Measurements from ENCODE around the gene ANGPTL1. TPM values are rescaled to one million over a fixed set of nuclear protein-coding genes. Genes with fewer than 3 reads are reported as not detected.

Gene ANGPTL1
- total RNA-seq (2014; rRNA removed; shearing (Covaris generic); ENCODE audit: low replicate concordance), result 0.25 TPM in 1 of 2 replicates, not detected in the other

DNA sequence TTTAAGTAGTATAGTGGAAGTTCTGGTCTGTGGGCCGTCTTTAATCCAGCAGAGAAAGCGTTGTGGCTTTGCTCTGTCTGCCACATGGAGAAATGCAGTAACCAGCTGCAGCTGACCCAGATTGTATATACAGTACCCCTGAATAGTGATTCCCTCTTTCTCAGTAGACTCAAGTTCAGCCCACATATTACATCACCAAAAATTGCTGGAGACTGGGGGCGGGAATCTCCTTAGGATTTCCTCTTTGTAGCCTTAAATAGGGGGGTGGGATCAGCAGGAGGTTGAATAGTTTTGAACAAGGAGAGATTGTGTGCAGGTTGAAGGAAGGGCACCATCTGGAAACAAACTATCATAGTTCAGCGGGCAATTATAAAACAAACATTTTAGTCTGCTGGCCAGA, at the start of gene ANGPTL1:
TSS of gene ANGPTL1 (minus strand) at position 134 of the 400 bp plus-strand sequence. CDS start 5,301 bp downstream, outside the sequence.
- Histone ChIP-seq H3K27me3 (ENCODE audit: low read length) (no peaks in the 10 kb centered on the region), H3K79me2 (ENCODE audit: low read length) (peaks cover 57% of the 10 kb centered on the region), H3K9me3 (ENCODE audit: low read length) (no peaks in the 10 kb centered on the region), H3K36me3 (ENCODE audit: insufficient read depth, low read length) (peaks cover 49% of the 10 kb centered on the region; the same call in 1 of the 2 replicates), H4K20me1 (ENCODE audit: insufficient read depth, low read depth, low read length) (no peaks in the 10 kb centered on the region), H3K9ac (ENCODE audit: low read length) (no peak within 1 kb of the TSS), H3K27ac (ENCODE audit: low read length) (peak within 1 kb of the TSS; percentile 40), H3K4me2 (ENCODE audit: low read depth, low read length, poor library complexity, severe bottlenecking) (no peak within 1 kb of the TSS), H3K4me3 (ENCODE audit: low read length) (no peak within 1 kb of the TSS), H3K9me2 (replicated peaks; ENCODE audit: insufficient read depth, low read length) (no peaks in the 10 kb centered on the region), H2AFZ (ENCODE audit: low read length) (no peak within 1 kb of the TSS), H3K4me1 (ENCODE audit: low read length) (peaks cover 33% of the 10 kb centered on the region)
- no peak for DNase-seq

GRCh38 chr1:178919581-178919980, 48.7 kb upstream of the ANGPTL1 start:
- Histone ChIP-seq H3K79me2 (ENCODE audit: low read length) (no peaks in the 10 kb centered on the region; the same call in 1 of the 2 replicates), H3K4me2 (ENCODE audit: low read depth, low read length, poor library complexity, severe bottlenecking) (no peak overlapping the region)

DNA sequence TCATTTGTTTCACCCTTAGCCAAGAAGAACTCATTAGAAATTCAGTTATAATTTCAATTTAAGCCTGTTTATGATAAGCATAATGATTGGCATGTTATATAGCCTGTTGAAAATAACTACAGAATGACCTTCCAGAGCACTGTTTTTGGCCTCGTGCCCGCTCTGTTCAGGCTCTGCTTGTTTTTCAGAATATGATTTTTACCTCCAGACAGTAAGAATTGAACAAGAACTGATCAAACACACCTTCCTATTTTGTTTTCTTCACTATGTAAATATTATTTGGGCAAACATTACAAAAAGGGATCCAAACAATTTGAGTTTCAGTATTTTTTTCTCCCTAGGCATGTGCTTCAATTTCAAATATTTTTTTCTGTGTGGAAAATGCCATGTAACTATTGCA, 48.1 kb upstream of the ANGPTL1 start:
- H3K4me3 ChIP-seq (ENCODE audit: low read length), result no peak overlapping the region
- no peak overlapping the region for H2AFZ ChIP-seq (ENCODE audit: low read length)
- no peaks in the 10 kb centered on the region for H3K27me3 ChIP-seq (ENCODE audit: low read length)
- H3K4me2 ChIP-seq (ENCODE audit: low read depth, low read length, poor library complexity, severe bottlenecking), result no peak overlapping the region
- H3K79me2 ChIP-seq (ENCODE audit: low read length), result no peaks in the 10 kb centered on the region; the same call in 1 of the 2 replicates
- no peaks in the 10 kb centered on the region for H4K20me1 ChIP-seq (ENCODE audit: insufficient read depth, low read depth, low read length)
- DNase-seq, result no peak
- H3K4me1 ChIP-seq (ENCODE audit: low read length), result peaks cover 51% of the 10 kb centered on the region
- no peak overlapping the region for H3K9ac ChIP-seq (ENCODE audit: low read length)
- peaks cover 94% of the 10 kb centered on the region for H3K36me3 ChIP-seq (ENCODE audit: insufficient read depth, low read length)
- no peaks in the 10 kb centered on the region for H3K9me2 ChIP-seq (replicated peaks; ENCODE audit: insufficient read depth, low read length)
- H3K9me3 ChIP-seq (ENCODE audit: low read length), result no peaks in the 10 kb centered on the region
- no peak overlapping the region for H3K27ac ChIP-seq (ENCODE audit: low read length)

More at GRCh38 chr1:178919581-178919980, 48.7 kb upstream of the ANGPTL1 start:
- Histone ChIP-seq H3K4me1 (ENCODE audit: low read length) (peaks cover 53% of the 10 kb centered on the region), H3K27ac (ENCODE audit: low read length) (no peak overlapping the region), H3K4me3 (ENCODE audit: low read length) (no peak overlapping the region), H2AFZ (ENCODE audit: low read length) (no peak overlapping the region), H4K20me1 (ENCODE audit: insufficient read depth, low read depth, low read length) (no peaks in the 10 kb centered on the region), H3K9me2 (replicated peaks; ENCODE audit: insufficient read depth, low read length) (no peaks in the 10 kb centered on the region), H3K9me3 (ENCODE audit: low read length) (peaks cover 5% of the 10 kb centered on the region; the same call in 1 of the 2 replicates), H3K9ac (ENCODE audit: low read length) (no peak overlapping the region), H3K36me3 (ENCODE audit: insufficient read depth, low read length) (peaks cover 94% of the 10 kb centered on the region), H3K27me3 (ENCODE audit: low read length) (no peaks in the 10 kb centered on the region)
- DNase-seq, result no peak

DNA sequence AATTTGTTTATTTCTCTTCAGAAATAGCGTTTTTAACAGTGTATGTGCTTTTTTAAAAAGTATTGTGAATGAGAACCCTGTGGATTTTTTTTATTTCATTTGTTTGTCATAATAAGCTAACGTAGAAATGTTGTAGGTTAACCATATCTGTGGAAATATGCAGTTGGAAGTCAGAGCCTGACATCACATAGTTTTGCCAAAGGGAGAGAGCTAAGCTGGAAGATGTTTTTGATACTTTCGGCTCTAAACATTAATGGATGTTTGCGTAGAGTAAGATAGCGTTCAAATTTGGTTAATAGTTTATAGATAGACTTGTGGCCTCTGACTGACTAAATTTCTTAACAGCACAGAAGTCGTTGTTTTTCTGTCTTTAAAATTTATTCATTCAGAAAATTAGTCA, 47.4 kb upstream of the ANGPTL1 start:
- no peak for DNase-seq
- Histone ChIP-seq H3K4me3 (ENCODE audit: low read length) (no peak overlapping the region), H3K27ac (ENCODE audit: low read length) (no peak overlapping the region), H3K9me2 (replicated peaks; ENCODE audit: insufficient read depth, low read length) (no peaks in the 10 kb centered on the region), H3K27me3 (ENCODE audit: low read length) (no peaks in the 10 kb centered on the region), H3K9me3 (ENCODE audit: low read length) (no peaks in the 10 kb centered on the region), H3K4me1 (ENCODE audit: low read length) (peaks cover 49% of the 10 kb centered on the region), H3K9ac (ENCODE audit: low read length) (no peak overlapping the region), H2AFZ (ENCODE audit: low read length) (no peak overlapping the region), H3K79me2 (ENCODE audit: low read length) (peaks cover 6% of the 10 kb centered on the region; the same call in 1 of the 2 replicates), H3K36me3 (ENCODE audit: insufficient read depth, low read length) (peaks cover 94% of the 10 kb centered on the region), H4K20me1 (ENCODE audit: insufficient read depth, low read depth, low read length) (no peaks in the 10 kb centered on the region), H3K4me2 (ENCODE audit: low read depth, low read length, poor library complexity, severe bottlenecking) (no peak overlapping the region)

DNA sequence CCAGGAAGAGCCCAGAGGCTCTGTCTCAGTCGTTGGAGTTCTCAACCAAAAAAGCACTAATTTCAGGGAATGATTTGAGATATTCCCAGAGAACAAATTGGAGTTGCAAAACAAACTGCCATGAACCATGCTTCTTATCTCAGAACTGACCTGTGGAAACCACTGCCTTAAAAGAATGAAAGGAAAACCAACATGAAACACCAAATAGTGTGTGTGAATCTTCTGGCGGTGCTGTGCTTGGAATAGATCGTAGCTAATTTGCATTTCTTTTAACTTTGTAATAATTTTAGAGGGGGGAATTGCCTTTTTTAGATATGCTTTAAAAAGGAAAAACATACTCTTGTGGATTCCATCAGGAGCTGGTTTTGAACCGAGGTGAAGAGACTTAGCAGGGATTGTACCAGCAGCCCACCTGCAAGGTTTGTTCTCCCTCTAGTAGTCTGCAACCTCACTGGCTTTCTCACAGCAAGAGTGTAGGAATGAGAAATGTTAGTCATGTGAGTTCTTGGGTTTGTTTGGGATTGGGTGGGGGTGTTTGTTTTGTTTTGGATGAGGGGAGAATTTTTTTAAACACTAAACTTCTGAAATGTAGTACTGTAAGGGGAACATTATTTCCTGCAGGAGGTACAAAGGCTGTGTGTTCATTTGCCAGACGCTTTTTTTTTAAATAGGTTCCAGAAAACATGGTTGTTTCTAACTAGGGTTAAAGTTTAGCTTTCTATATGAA, 45.7 kb upstream of the ANGPTL1 start:
- Histone ChIP-seq H3K9me3 (ENCODE audit: low read length) (no peaks in the 10 kb centered on the region), H3K9me2 (replicated peaks; ENCODE audit: insufficient read depth, low read length) (no peaks in the 10 kb centered on the region), H3K4me1 (ENCODE audit: low read length) (peaks cover 37% of the 10 kb centered on the region), H3K9ac (ENCODE audit: low read length) (no peak overlapping the region), H3K27ac (ENCODE audit: low read length) (no peak overlapping the region), H3K36me3 (ENCODE audit: insufficient read depth, low read length) (peaks cover 92% of the 10 kb centered on the region), H3K79me2 (ENCODE audit: low read length) (peaks cover 15% of the 10 kb centered on the region), H2AFZ (ENCODE audit: low read length) (no peak overlapping the region), H4K20me1 (ENCODE audit: insufficient read depth, low read depth, low read length) (no peaks in the 10 kb centered on the region), H3K4me3 (ENCODE audit: low read length) (no peak overlapping the region), H3K27me3 (ENCODE audit: low read length) (no peaks in the 10 kb centered on the region), H3K4me2 (ENCODE audit: low read depth, low read length, poor library complexity, severe bottlenecking) (no peak overlapping the region)
- DNase-seq, result no peak

- no peaks in the 10 kb centered on the region for H3K27me3 ChIP-seq (ENCODE audit: low read length)
Observed at GRCh38 chr1:178912597-178912996, 41.7 kb upstream of the ANGPTL1 start.

DNA sequence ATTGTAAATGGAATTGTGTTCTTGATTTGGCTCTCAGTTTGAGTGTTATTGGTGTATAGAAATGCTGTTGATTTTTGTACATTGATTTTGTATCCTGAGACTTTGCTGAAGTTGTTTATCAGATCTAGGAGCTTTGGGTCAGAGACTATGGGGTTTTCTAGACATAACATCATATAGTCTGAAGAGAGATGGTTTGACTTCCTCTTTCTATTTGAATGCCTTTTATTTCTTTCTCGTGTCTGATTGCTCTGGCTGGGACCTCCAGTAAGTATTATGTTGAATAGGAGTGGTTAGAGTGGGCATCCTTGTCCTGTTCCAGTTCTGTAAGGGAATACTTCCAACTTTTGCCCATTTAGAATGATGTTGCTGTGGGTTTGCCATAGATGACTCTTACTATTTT, 39.1 kb upstream of the ANGPTL1 start:
- H3K4me2 ChIP-seq (ENCODE audit: low read depth, low read length, poor library complexity, severe bottlenecking), result no peak overlapping the region
- H3K79me2 ChIP-seq (ENCODE audit: low read length), result peaks cover 75% of the 10 kb centered on the region
- no peak overlapping the region for H2AFZ ChIP-seq (ENCODE audit: low read length)
- no peaks in the 10 kb centered on the region for H3K9me2 ChIP-seq (replicated peaks; ENCODE audit: insufficient read depth, low read length)
- peaks cover 12% of the 10 kb centered on the region for H3K4me1 ChIP-seq (ENCODE audit: low read length)
- no peaks in the 10 kb centered on the region for H3K9me3 ChIP-seq (ENCODE audit: low read length)
- peaks cover 89% of the 10 kb centered on the region for H3K36me3 ChIP-seq (ENCODE audit: insufficient read depth, low read length)
- no peak overlapping the region for H3K4me3 ChIP-seq (ENCODE audit: low read length)
- no peaks in the 10 kb centered on the region for H4K20me1 ChIP-seq (ENCODE audit: insufficient read depth, low read depth, low read length)
- no peak overlapping the region for H3K9ac ChIP-seq (ENCODE audit: low read length)
- H3K27me3 ChIP-seq (ENCODE audit: low read length), result no peaks in the 10 kb centered on the region
- DNase-seq, result no peak
- H3K27ac ChIP-seq (ENCODE audit: low read length), result no peak overlapping the region

More at GRCh38 chr1:178912597-178912996, 41.7 kb upstream of the ANGPTL1 start:
- Histone ChIP-seq H3K9me3 (ENCODE audit: low read length) (no peaks in the 10 kb centered on the region), H3K4me3 (ENCODE audit: low read length) (no peak overlapping the region), H2AFZ (ENCODE audit: low read length) (no peak overlapping the region), H3K27ac (ENCODE audit: low read length) (no peak overlapping the region), H3K36me3 (ENCODE audit: insufficient read depth, low read length) (peaks cover 89% of the 10 kb centered on the region), H3K4me1 (ENCODE audit: low read length) (peaks cover 20% of the 10 kb centered on the region), H3K9me2 (replicated peaks; ENCODE audit: insufficient read depth, low read length) (no peaks in the 10 kb centered on the region), H3K79me2 (ENCODE audit: low read length) (peaks cover 51% of the 10 kb centered on the region), H3K9ac (ENCODE audit: low read length) (no peak overlapping the region), H4K20me1 (ENCODE audit: insufficient read depth, low read depth, low read length) (no peaks in the 10 kb centered on the region), H3K4me2 (ENCODE audit: low read depth, low read length, poor library complexity, severe bottlenecking) (no peak overlapping the region)
- no peak for DNase-seq

- Histone ChIP-seq H3K36me3 (ENCODE audit: insufficient read depth, low read length) (peaks cover 86% of the 10 kb centered on the region), H3K9ac (ENCODE audit: low read length) (no peak overlapping the region), H3K27ac (ENCODE audit: low read length) (no peak overlapping the region), H3K9me2 (replicated peaks; ENCODE audit: insufficient read depth, low read length) (no peaks in the 10 kb centered on the region), H3K79me2 (ENCODE audit: low read length) (peaks cover 77% of the 10 kb centered on the region), H3K4me1 (ENCODE audit: low read length) (no peaks in the 10 kb centered on the region), H2AFZ (ENCODE audit: low read length) (no peak overlapping the region), H3K4me2 (ENCODE audit: low read depth, low read length, poor library complexity, severe bottlenecking) (no peak overlapping the region), H3K4me3 (ENCODE audit: low read length) (no peak overlapping the region), H3K9me3 (ENCODE audit: low read length) (no peaks in the 10 kb centered on the region), H3K27me3 (ENCODE audit: low read length) (no peaks in the 10 kb centered on the region), H4K20me1 (ENCODE audit: insufficient read depth, low read depth, low read length) (no peaks in the 10 kb centered on the region)
- DNase-seq, result no peak
Observed at GRCh38 chr1:178908358-178908757, 37.5 kb upstream of the ANGPTL1 start.
